K562 (cell line): Measurements from ENCODE around the gene TBX3. TPM values are rescaled to one million over a fixed set of nuclear protein-coding genes. Genes with fewer than 3 reads are reported as not detected.

Source experiments
- ATAC-seq: fragments of 200-7000 bp; cut with Tn5 transposase; 3 replicates; pipeline ENCODE4 v1.9.1; 2020; ENCODE audit warnings: moderate library complexity
- BruUV-seq: library from RNA; stranded (reverse); fragments of 400-500 nt; replicated peaks from 2 replicates; lab custom pipeline; 2021; lab: Mats Ljungman, UMichigan
- CTCF ChIA-PET: fragments of 300-600 bp; formaldehyde crosslinking; extraction: SDS; loops from one replicate; lab custom pipeline; 2021; ENCODE audit warnings: low intra/inter-chr PET ratio; lab: Yijun Ruan, JAX
- POLR2A ChIA-PET: fragments of 300-600, 350-650 bp; sonication (Branson Sonifier 250); formaldehyde crosslinking; extraction: SDS; loops from one replicate; lab custom pipeline; 2021; ENCODE audit warnings: antibody characterized with exemption, inconsistent platforms; lab: Yijun Ruan, JAX
- DNase-seq, 4 experiments: peaks; one replicate each; pipeline versions ENCODE4 v3.0.0 to v3.0.0-alpha.2; 2011 to 2018; ENCODE audit warnings: low spot score in 3 of 4, mixed read lengths in 3 of 4; ENCODE audit errors: extremely low read depth in 1 of 4
- FAIRE-seq: peaks from 2 replicates; lab custom pipeline; 2011; peaks lifted over from hg19 to GRCh38; lab: Jason Lieb, UNC
- H2AFZ ChIP-seq: 2 replicates; pipeline ENCODE4 v1.6.0; 2011; ENCODE audit warnings: low read depth, low read length, control low read depth, inconsistent platforms
- H3K27ac ChIP-seq: fragments of 200-600 bp; 3 replicates; pipeline ENCODE4 v1.8.0; 2011; ENCODE audit warnings: low read depth, mild to moderate bottlenecking, control low read depth, inconsistent platforms, low read length, moderate library complexity, mixed read lengths; ENCODE audit errors: extremely low read depth
- H3K27me3 ChIP-seq, 2 experiments: fragments of 300-600 bp in 1 of 2; 2 replicates in 1 of 2; 3 replicates in 1 of 2; pipeline versions ENCODE4 v1.6.0 to v1.8.0; 2011; ENCODE audit warnings: inconsistent platforms in 2 of 2, low read length in 2 of 2, mild to moderate bottlenecking in 1 of 2, mixed read lengths in 1 of 2, moderate library complexity in 1 of 2; ENCODE audit not compliant: control insufficient read depth in 2 of 2, insufficient read depth in 2 of 2
- H3K36me3 ChIP-seq: fragments of 300-600 bp; 3 replicates; pipeline ENCODE4 v1.8.0; 2011; ENCODE audit warnings: mild to moderate bottlenecking, low read length, inconsistent platforms; ENCODE audit not compliant: control insufficient read depth, insufficient read depth
- H3K4me1 ChIP-seq, 2 experiments: fragments of 200-600 bp in 1 of 2; replicated peaks in 1 of 2; 2 replicates in 1 of 2; 3 replicates in 1 of 2; pipeline versions ENCODE4 v1.5.1 to v1.8.0; 2011; ENCODE audit warnings: inconsistent platforms in 2 of 2, low read length in 2 of 2, mild to moderate bottlenecking in 1 of 2, mixed read lengths in 1 of 2, moderate library complexity in 1 of 2; ENCODE audit not compliant: control insufficient read depth in 2 of 2, insufficient read depth in 2 of 2
- H3K4me2 ChIP-seq: 2 replicates; pipeline ENCODE4 v1.6.1; 2011; ENCODE audit warnings: low read length, control low read depth, inconsistent platforms, mixed read lengths; ENCODE audit not compliant: insufficient read depth
- H3K4me3 ChIP-seq: fragments of 200-600 bp; sonication (generic), shearing (Covaris generic); 2 replicates; pipeline ENCODE4 v1.5.1; 2016; ENCODE audit warnings: control low read depth, inconsistent platforms
- H3K79me2 ChIP-seq: fragments of 200-600 bp; 3 replicates; pipeline ENCODE4 v1.8.0; 2011; ENCODE audit warnings: low read length, inconsistent platforms; ENCODE audit not compliant: control insufficient read depth, insufficient read depth
- H3K9ac ChIP-seq, 2 experiments: 2 replicates each; pipeline versions ENCODE4 v1.6.0 to v1.6.1; 2011; ENCODE audit warnings: low read depth in 2 of 2, low read length in 2 of 2, control low read depth in 1 of 2, inconsistent platforms in 1 of 2, mild to moderate bottlenecking in 1 of 2, mixed read lengths in 1 of 2; ENCODE audit not compliant: insufficient read depth in 1 of 2
- H3K9me1 ChIP-seq: one replicate; pipeline ENCODE4 v1.6.0; 2011; ENCODE audit warnings: inconsistent platforms, mild to moderate bottlenecking, low read length, moderate library complexity; ENCODE audit not compliant: control insufficient read depth, insufficient read depth
- H3K9me3 ChIP-seq: replicated peaks from 2 replicates; pipeline ENCODE4 v1.5.1; 2011; ENCODE audit warnings: low read depth, low read length, inconsistent platforms; ENCODE audit not compliant: control insufficient read depth, insufficient read depth
- H4K20me1 ChIP-seq: replicated peaks from 2 replicates; pipeline ENCODE4 v1.6.1; 2011; ENCODE audit warnings: low read length, inconsistent platforms, mixed read lengths; ENCODE audit not compliant: control insufficient read depth, insufficient read depth
- CREM ChIP-seq: IDR thresholded peaks from 2 replicates; pipeline ENCODE4 v1.6.1; 2014; ENCODE audit warnings: antibody characterized with exemption, low read depth
- GABPA ChIP-seq: fragments of 200-800 bp; sonication (Bioruptor generic); conservative IDR thresholded peaks from 2 replicates; pipeline ENCODE4 v1.6.1; 2016; ENCODE audit warnings: low read depth, missing genetic modification characterization, missing compliant biosample characterization
- MAFK ChIP-seq: IDR thresholded peaks from 2 replicates; pipeline ENCODE4 v1.6.1; 2011; ENCODE audit warnings: low read length, improper control_type of control experiment
- NFXL1 ChIP-seq: fragments of 450-650 bp; formaldehyde crosslinking; IDR thresholded peaks from 2 replicates; pipeline ENCODE4 v1.4.0; 2021; ENCODE audit warnings: mild to moderate bottlenecking
- WHSC1 ChIP-seq: IDR thresholded peaks from one replicate; pipeline ENCODE4 v1.6.1; 2012; ENCODE audit warnings: low read length, control low read depth, inconsistent platforms
- WGBS: fragments of 100-300 bp; shearing (Covaris generic); methylation state at CpG from one replicate; pipeline ENCODE4 v1.1.6; 2016; ENCODE audit warnings: low coverage, mixed read lengths; ENCODE audit not compliant: insufficient coverage; ENCODE audit errors: missing lambda C conversion rate; 5-methylcytosine and 5-hydroxymethylcytosine counted together
- in situ Hi-C: fragments of 300-500 bp; cut with MboI; formaldehyde crosslinking; loops from 4 replicates; pipeline ENCODE4 v1.15.0; 2018; ENCODE audit warnings: inconsistent platforms, mixed read lengths
- intact Hi-C: fragments of 100-400 bp; cut with micrococcal nuclease; formaldehyde crosslinking; loops from 2 replicates; pipeline ENCODE4 v1.14.2; 2022
- polyA plus RNA-seq, 8 experiments: library from polyadenylated mRNA; depleted of rRNA in 4 of 8; stranded (reverse) in 5 of 8; unstranded in 3 of 8; fragments of >200 nt; fragmentation: Nextera tagmentation in 2 of 8; fragmentation: Illumina TruSeq in 1 of 8; extraction: Ambion mirVana in 2 of 8; extraction: Trizol in 1 of 8; gene quantifications; 2 replicates each; pipeline versions ENCODE4 v1.2.1 to v1.2.3, GENCODE V29; 2011 to 2014; ENCODE audit warnings: inconsistent platforms in 1 of 8, missing spikeins in 1 of 8
- total RNA-seq, 7 experiments: library from RNA; depleted of rRNA in 6 of 7; stranded (reverse); fragments of >200 nt in 6 of 7; fragmentation: Illumina TruSeq in 2 of 7; extraction: Trizol in 2 of 7; gene quantifications; 2 replicates each; pipeline versions ENCODE4 v1.2.1 to v1.2.3, GENCODE V29; 2011 to 2021; ENCODE audit warnings: low replicate concordance in 1 of 7
- TF ChIP-seq, protein P1 (sequence below): IDR thresholded peaks from 2 replicates; pipeline ENCODE4 v1.6.1; 2014; ENCODE audit warnings: antibody characterized with exemption
- TF ChIP-seq, protein P2 (sequence below), 2 experiments: fragments of 450-650 bp; IDR thresholded peaks; 2 replicates each; pipeline ENCODE4 v1.6.1; 2016; ENCODE audit warnings: mild to moderate bottlenecking in 2 of 2, borderline replicate concordance in 1 of 2, low read depth in 1 of 2, moderate library complexity in 1 of 2

TBX3 gene
- total and polyA plus RNA-seq, 9 of the 15 experiments (the other 6 are each of a cell fraction or from before 2014, with no cell fraction given): 0.03 to 0.60 (median 0.19) TPM

DNA sequence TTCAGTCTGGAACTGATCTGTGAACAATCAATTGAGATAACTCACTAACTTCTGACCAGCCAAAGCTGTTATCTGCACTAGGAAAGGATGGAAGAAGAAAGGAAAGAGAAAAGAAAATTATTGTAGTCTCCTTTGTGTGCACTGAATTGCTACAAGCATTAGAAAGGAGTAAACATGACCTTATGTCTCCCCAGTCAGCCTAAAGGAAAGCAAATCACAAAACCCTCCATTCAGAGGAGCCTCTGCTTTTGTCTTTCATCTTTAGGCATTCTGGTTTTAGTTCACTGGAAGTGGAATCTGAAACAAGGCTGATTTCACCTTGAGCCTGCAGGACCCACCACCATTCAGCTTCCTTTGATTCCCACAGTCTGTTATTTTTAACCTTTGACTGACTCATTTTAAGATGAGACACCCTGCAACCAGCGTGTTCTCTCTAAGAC, 26.0 kb downstream of the TBX3 start:
- no peaks in the 10 kb centered on the region for H3K4me1 ChIP-seq
- no peak overlapping the region for H3K4me3 ChIP-seq
- H2AFZ ChIP-seq: no peak overlapping the region
- H3K27me3 ChIP-seq: peaks cover 0 to 9% of the 10 kb centered on the region in 2 experiments; a peak in 1 of 5 replicates
- no peaks in the 10 kb centered on the region for H4K20me1 ChIP-seq
- no peak overlapping the region for H3K9ac ChIP-seq
- no TSS peak for BruUV-seq
- H3K79me2 ChIP-seq: no peaks in the 10 kb centered on the region
- TF ChIP-seq CREM: no peak
- TF ChIP-seq NFXL1 (CRISPR knock-in tag): no peak
- TF ChIP-seq, protein P1, sequence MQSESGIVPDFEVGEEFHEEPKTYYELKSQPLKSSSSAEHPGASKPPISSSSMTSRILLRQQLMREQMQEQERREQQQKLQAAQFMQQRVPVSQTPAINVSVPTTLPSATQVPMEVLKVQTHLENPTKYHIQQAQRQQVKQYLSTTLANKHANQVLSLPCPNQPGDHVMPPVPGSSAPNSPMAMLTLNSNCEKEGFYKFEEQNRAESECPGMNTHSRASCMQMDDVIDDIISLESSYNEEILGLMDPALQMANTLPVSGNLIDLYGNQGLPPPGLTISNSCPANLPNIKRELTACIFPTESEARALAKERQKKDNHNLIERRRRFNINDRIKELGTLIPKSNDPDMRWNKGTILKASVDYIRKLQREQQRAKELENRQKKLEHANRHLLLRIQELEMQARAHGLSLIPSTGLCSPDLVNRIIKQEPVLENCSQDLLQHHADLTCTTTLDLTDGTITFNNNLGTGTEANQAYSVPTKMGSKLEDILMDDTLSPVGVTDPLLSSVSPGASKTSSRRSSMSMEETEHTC: no peak
- TF ChIP-seq WHSC1: no peak
- TF ChIP-seq, all 486 proteins: peak for 0
- ATAC-seq (no peak), FAIRE-seq (no peak), DNase-seq (no peak)
- Histone ChIP-seq H3K36me3 (no peaks in the 10 kb centered on the region), H3K27ac (no peak overlapping the region), H3K9me1 (no peaks in the 10 kb centered on the region), H3K9me3 (no peaks in the 10 kb centered on the region), H3K4me2 (no peak overlapping the region)
- ChIA-PET CTCF (no interaction called here), POLR2A (no interaction called here)
- intact Hi-C loops: no loop called here
- in situ Hi-C loops: no loop called here
- 0% methylated on average over 1 of the region's 1 CpG for whole genome bisulfite sequencing

DNA sequence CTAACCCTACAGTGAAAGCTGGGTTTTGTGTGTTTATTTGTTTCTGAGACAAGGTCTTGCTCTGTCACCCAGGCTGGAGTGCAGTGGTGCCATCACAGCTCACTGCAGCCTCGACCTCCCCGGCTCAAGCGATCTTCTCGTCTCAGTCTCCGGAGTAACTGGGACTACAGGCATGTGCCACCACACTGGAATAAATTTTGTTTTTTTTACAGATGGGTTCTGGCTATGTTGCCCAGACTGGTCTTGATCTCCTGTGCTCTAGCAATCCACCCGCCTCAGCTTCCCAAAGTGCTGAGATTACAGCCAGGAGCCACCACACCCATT, 26.4 kb downstream of the TBX3 start:
- Histone ChIP-seq H3K4me1 (no peaks in the 10 kb centered on the region), H3K4me2 (no peak overlapping the region), H3K9ac (no peak overlapping the region), H3K9me3 (no peaks in the 10 kb centered on the region), H3K36me3 (no peaks in the 10 kb centered on the region), H3K79me2 (no peaks in the 10 kb centered on the region), H2AFZ (no peak overlapping the region), H3K27ac (no peak overlapping the region), H3K9me1 (no peaks in the 10 kb centered on the region), H3K4me3 (no peak overlapping the region), H4K20me1 (no peaks in the 10 kb centered on the region), H3K27me3 (peaks cover 0 to 9% of the 10 kb centered on the region in 2 experiments; a peak in 1 of 5 replicates)
- intact Hi-C loops: no loop called here
- in situ Hi-C loops: no loop called here
- DNase-seq (no peak), FAIRE-seq (no peak), ATAC-seq (no peak)
- ChIA-PET POLR2A (interaction anchor here (0.6 kb wide), 1 partner anchor 101 kb away, joined by 3 read pairs; no protein-coding TSS in a partner anchor), CTCF (no interaction called here)
- no TSS peak for BruUV-seq
- WGBS: 3% methylated on average over 6 of the region's 6 CpGs
- TF ChIP-seq GABPA (tag) (no peak), MAFK (no peak)
- TF ChIP-seq, protein P2, sequence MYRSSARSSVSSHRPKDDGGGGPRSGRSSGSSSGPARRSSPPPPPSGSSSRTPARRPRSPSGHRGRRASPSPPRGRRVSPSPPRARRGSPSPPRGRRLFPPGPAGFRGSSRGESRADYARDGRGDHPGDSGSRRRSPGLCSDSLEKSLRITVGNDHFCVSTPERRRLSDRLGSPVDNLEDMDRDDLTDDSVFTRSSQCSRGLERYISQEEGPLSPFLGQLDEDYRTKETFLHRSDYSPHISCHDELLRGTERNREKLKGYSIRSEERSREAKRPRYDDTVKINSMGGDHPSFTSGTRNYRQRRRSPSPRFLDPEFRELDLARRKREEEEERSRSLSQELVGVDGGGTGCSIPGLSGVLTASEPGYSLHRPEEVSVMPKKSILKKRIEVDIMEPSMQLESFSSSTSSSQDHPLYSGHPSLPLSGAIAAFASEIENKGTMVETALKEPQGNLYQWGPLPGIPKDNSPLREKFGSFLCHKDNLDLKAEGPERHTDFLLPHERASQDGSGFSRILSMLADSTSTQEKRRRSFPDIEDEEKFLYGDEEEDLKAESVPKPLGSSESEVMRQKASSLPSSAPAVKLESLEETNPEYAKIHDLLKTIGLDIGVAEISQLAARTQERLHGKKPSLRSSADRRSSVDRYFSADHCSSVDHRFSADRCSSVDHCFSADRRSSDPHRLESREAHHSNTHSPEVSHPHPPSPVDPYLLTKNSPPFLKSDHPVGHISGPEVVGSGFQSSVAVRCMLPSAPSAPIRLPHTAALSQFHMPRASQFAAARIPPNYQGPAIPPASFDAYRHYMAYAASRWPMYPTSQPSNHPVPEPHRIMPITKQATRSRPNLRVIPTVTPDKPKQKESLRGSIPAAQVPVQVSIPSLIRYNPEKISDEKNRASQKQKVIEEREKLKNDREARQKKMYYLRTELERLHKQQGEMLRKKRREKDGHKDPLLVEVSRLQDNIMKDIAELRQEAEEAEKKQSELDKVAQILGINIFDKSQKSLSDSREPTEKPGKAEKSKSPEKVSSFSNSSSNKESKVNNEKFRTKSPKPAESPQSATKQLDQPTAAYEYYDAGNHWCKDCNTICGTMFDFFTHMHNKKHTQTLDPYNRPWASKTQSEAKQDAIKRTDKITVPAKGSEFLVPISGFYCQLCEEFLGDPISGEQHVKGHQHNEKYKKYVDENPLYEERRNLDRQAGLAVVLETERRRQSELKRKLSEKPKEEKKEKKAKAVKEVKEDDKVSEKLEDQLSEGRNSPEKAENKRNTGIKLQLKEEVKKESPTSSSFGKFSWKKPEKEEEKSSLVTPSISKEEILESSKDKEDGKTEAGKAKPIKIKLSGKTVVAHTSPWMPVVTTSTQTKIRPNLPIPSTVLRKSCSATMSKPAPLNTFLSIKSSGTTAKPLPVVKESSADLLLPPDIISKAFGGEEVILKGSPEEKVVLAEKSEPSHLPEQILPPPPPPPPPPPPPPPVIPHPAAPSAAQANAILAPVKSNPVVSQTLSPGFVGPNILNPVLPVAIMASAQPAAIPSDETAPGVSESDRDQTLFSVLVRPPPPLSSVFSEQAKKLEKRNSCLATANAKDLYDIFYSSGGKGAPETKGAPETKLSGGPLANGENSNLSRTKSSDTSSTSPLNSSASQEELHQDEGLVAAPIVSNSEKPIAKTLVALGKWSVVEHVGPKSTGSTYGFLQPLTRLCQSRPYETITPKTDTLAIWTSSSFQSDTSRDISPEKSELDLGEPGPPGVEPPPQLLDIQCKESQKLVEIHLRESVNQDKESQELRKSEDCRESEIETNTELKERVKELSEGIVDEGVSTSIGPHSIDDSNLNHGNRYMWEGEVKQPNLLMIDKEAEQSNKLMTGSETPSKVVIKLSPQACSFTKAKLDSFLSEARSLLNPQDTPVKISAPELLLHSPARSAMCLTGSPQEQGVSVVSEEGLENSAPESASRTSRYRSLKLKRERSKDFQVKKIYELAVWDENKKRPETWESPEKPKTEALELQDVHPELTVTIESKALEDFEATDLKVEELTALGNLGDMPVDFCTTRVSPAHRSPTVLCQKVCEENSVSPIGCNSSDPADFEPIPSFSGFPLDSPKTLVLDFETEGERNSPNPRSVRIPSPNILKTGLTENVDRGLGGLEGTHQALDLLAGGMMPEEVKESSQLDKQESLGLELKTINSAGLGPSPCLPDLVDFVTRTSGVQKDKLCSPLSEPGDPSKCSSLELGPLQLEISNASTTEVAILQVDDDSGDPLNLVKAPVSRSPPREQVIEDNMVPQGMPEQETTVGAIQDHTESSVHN (IDR thresholded peaks at IDR 0.05; ENCODE audit: borderline replicate concordance in 1 of 2, low read depth in 1 of 2): no peak
